Mammary epithelial cell (primary cell): ENCODE results near the gene HELLS.

Source experiments
- CTCF ChIP-seq, 2 donors: IDR thresholded peaks in 1 of 2; conservative IDR thresholded peaks in 1 of 2; 2 replicates each; pipeline ENCODE4 v1.5.1; 2011 to 2012; ENCODE audit warnings: inconsistent platforms in 2 of 2, low read length in 2 of 2, mild to moderate bottlenecking in 2 of 2, control low read depth in 1 of 2, low read depth in 1 of 2; ENCODE audit not compliant: insufficient read depth in 1 of 2; ENCODE audit errors: extremely low read depth in 1 of 2
- EZH2 ChIP-seq: IDR thresholded peaks from 2 replicates; pipeline ENCODE4 v1.6.1; 2012; ENCODE audit warnings: low read length, inconsistent platforms, borderline replicate concordance

GRCh38 chr10:94614558-94614957 is 69.0 kb downstream of the HELLS start:
- no peak for TF ChIP-seq CTCF (conservative IDR thresholded peaks at IDR 0.05 in 1 of 2, IDR thresholded peaks at IDR 0.05 in 1 of 2; ENCODE audit: extremely low read depth in 1 of 2, insufficient read depth in 1 of 2, low read depth in 1 of 2, low read length in 2 of 2)
- TF ChIP-seq EZH2, result no peak
